Endodermal cell (in vitro differentiated cells): Measurements from ENCODE around the gene NRXN3. TPM values are rescaled to one million over a fixed set of nuclear protein-coding genes. Genes with fewer than 3 reads are reported as not detected.

Experiments
- DNase-seq: peaks from one replicate; pipeline ENCODE4 v3.0.0-alpha.2; 2017
- H3K27ac ChIP-seq: 2 replicates; pipeline ENCODE4 v1.5.1; 2013; ENCODE audit warnings: mild to moderate bottlenecking, low read depth, low read length, moderate library complexity
- H3K27me3 ChIP-seq: 2 replicates; pipeline ENCODE4 v1.6.1; 2013; ENCODE audit warnings: mild to moderate bottlenecking, low read length, moderate library complexity; ENCODE audit not compliant: insufficient read depth, control insufficient read depth, poor library complexity, severe bottlenecking
- H3K36me3 ChIP-seq: 2 replicates; pipeline ENCODE4 v1.7.0; 2013; ENCODE audit warnings: mild to moderate bottlenecking, low read length, moderate library complexity; ENCODE audit not compliant: control insufficient read depth, insufficient read depth
- H3K4me1 ChIP-seq: one replicate; pipeline ENCODE4 v1.7.0; 2013; ENCODE audit warnings: low read length; ENCODE audit not compliant: control insufficient read depth, insufficient read depth
- H3K4me3 ChIP-seq: 2 replicates; pipeline ENCODE4 v1.5.1; 2013; ENCODE audit warnings: mild to moderate bottlenecking, low read length, moderate library complexity
- H3K9ac ChIP-seq: 2 replicates; pipeline ENCODE4 v1.6.1; 2013; ENCODE audit warnings: mild to moderate bottlenecking, low read length, moderate library complexity; ENCODE audit not compliant: poor library complexity, severe bottlenecking; ENCODE audit errors: extremely low read depth
- H3K9me3 ChIP-seq: 2 replicates; pipeline ENCODE4 v1.6.1; 2013; ENCODE audit warnings: mild to moderate bottlenecking, low read length, moderate library complexity; ENCODE audit not compliant: control insufficient read depth
- H3K27ac Mint-ChIP-seq: 2 replicates; pipeline ENCODE4 v1.8.0; 2020; ENCODE audit warnings: mixed read lengths
- H3K27me3 Mint-ChIP-seq: 2 replicates; pipeline ENCODE4 v1.8.0; 2021; ENCODE audit warnings: mild to moderate bottlenecking, mixed read lengths; ENCODE audit not compliant: insufficient read depth
- H3K36me3 Mint-ChIP-seq: 2 replicates; pipeline ENCODE4 v1.8.0; 2020; ENCODE audit warnings: low read depth, mixed read lengths
- H3K4me1 Mint-ChIP-seq: 2 replicates; pipeline ENCODE4 v1.8.0; 2020; ENCODE audit warnings: mixed read lengths
- H3K4me3 Mint-ChIP-seq: 2 replicates; pipeline ENCODE4 v1.8.0; 2020; ENCODE audit warnings: mild to moderate bottlenecking, moderate library complexity, mixed read lengths
- H3K9me3 Mint-ChIP-seq: 2 replicates; pipeline ENCODE4 v1.8.0; 2020; ENCODE audit warnings: mild to moderate bottlenecking, mixed read lengths
- CTCF ChIP-seq: fragments of 200-600 bp; sonication (generic); conservative IDR thresholded peaks from 2 replicates; pipeline ENCODE4 v1.5.0; 2021; ENCODE audit warnings: antibody characterized with exemption, mild to moderate bottlenecking
- WGBS, 2 experiments: methylation state at CpG; one replicate each; pipeline versions ENCODE4 v1.1.5 to v1.1.7; 2013; ENCODE audit warnings: missing lambda C conversion rate in 2 of 2, mixed read lengths in 1 of 2; ENCODE audit not compliant: insufficient coverage in 1 of 2, insufficient read length in 1 of 2; 5-methylcytosine and 5-hydroxymethylcytosine counted together
- total RNA-seq, 2 donors: library from RNA; stranded (reverse); fragmentation: NEBNext Ultra II Directional in 1 of 2; extraction: Animal tissue kit (Norgen Biotek cat#: 25700) in 1 of 2; gene quantifications; 2 replicates in 1 of 2; 3 replicates in 1 of 2; pipeline ENCODE4 v1.2.1, GENCODE V29; 2021

The NRXN3 gene
- total RNA-seq, 2 donors from 2014 or later = 20.9 to 21.4 TPM

- no peak overlapping the region for H3K4me3 Mint-ChIP-seq
- DNase-seq = no peak
- peaks cover 5% of the 10 kb centered on the region for H3K4me1 Mint-ChIP-seq
- H3K9ac ChIP-seq = no peak overlapping the region
- no peak overlapping the region for H3K27ac ChIP-seq
- WGBS, 2 experiments = 83 to 90% methylated on average over 1 of the region's 1 CpG
- H3K36me3 Mint-ChIP-seq = no peaks in the 10 kb centered on the region
- no peaks in the 10 kb centered on the region for H3K36me3 ChIP-seq
- no peaks in the 10 kb centered on the region for H3K9me3 ChIP-seq
- H3K9me3 Mint-ChIP-seq = no peaks in the 10 kb centered on the region
- TF ChIP-seq CTCF = no peak
- H3K27me3 ChIP-seq = no peaks in the 10 kb centered on the region
- H3K27me3 Mint-ChIP-seq = peaks cover 1% of the 10 kb centered on the region
- no peak overlapping the region for H3K27ac Mint-ChIP-seq
- no peaks in the 10 kb centered on the region for H3K4me1 ChIP-seq
- no peak overlapping the region for H3K4me3 ChIP-seq
These were observed 1473.0 kb downstream of the NRXN3 start for GRCh38 chr14:79643132-79643531.

GRCh38 chr14:79645753-79646362, 1475.7 kb downstream of the NRXN3 start:
- no peaks in the 10 kb centered on the region for H3K27me3 ChIP-seq
- H3K4me3 ChIP-seq = no peak overlapping the region
- H3K4me1 Mint-ChIP-seq = no peaks in the 10 kb centered on the region
- H3K4me1 ChIP-seq = no peaks in the 10 kb centered on the region
- 87 to 95% methylated on average over 2 of the region's 2 CpGs for WGBS, 2 experiments
- no peak for DNase-seq
- no peak overlapping the region for H3K27ac Mint-ChIP-seq
- no peak for TF ChIP-seq CTCF
- no peak overlapping the region for H3K4me3 Mint-ChIP-seq
- no peak overlapping the region for H3K9ac ChIP-seq
- H3K27me3 Mint-ChIP-seq = no peaks in the 10 kb centered on the region
- no peaks in the 10 kb centered on the region for H3K9me3 Mint-ChIP-seq
- no peaks in the 10 kb centered on the region for H3K36me3 ChIP-seq
- no peaks in the 10 kb centered on the region for H3K9me3 ChIP-seq
- H3K36me3 Mint-ChIP-seq = no peaks in the 10 kb centered on the region
- H3K27ac ChIP-seq = no peak overlapping the region

GRCh38 chr14:79649856-79650255, 1479.7 kb downstream of the NRXN3 start:
- H3K27ac ChIP-seq = no peak overlapping the region
- no peak overlapping the region for H3K9ac ChIP-seq
- H3K27ac Mint-ChIP-seq = no peak overlapping the region
- H3K4me3 ChIP-seq = no peak overlapping the region
- no peaks in the 10 kb centered on the region for H3K9me3 ChIP-seq
- no peaks in the 10 kb centered on the region for H3K9me3 Mint-ChIP-seq
- no peaks in the 10 kb centered on the region for H3K4me1 ChIP-seq
- H3K36me3 Mint-ChIP-seq = no peaks in the 10 kb centered on the region
- DNase-seq = no peak
- H3K27me3 ChIP-seq = no peaks in the 10 kb centered on the region
- no peaks in the 10 kb centered on the region for H3K4me1 Mint-ChIP-seq
- no peaks in the 10 kb centered on the region for H3K36me3 ChIP-seq
- H3K27me3 Mint-ChIP-seq = no peaks in the 10 kb centered on the region
- 92 to 100% methylated on average over 1 to 4 of the region's 4 CpGs for WGBS, 2 experiments
- H3K4me3 Mint-ChIP-seq = no peak overlapping the region
- TF ChIP-seq CTCF = no peak
